Measurements from ENCODE around the gene LAT. TPM values are rescaled to one million over a fixed set of nuclear protein-coding genes. Genes with fewer than 3 reads are reported as not detected.
"Not testable (repeated sequence)": the region's sequence is repeated elsewhere in the genome, so short reads cannot be mapped to it uniquely, and the experiment has no call there.

Gene LAT
- total RNA-seq, 2 donors from 2014 or later, result 4.5 to 6.1 TPM

DNA sequence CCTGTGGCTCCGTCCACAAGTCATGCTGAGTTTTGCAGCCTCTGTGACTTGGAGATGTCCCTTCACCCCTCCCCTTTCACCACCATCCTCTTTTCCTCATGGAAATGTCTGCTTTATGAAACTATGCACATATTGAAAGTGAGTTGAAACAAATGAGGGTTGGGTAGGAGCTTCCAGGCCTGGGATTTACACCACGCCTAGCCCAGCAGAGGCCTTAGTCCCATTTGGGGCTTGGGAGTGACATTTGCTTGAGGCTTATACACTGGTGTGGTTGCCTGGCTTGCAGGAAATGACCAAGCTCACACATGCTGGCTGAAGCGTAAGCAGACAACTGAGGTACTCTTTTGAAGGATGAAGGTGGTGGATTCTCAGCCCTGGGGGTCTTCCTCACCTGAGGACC, 20.8 kb upstream of the LAT start:
- Histone ChIP-seq H3K27me3 (ENCODE audit: control insufficient read depth, insufficient read depth, low read length, poor library complexity, severe bottlenecking) (no peaks in the 10 kb centered on the region), H3K4me3 (ENCODE audit: low read length) (no peak overlapping the region), H3K4me1 (ENCODE audit: control insufficient read depth, insufficient read depth, low read length) (no peaks in the 10 kb centered on the region), H3K36me3 (ENCODE audit: control insufficient read depth, insufficient read depth, low read length) (peaks cover 65% of the 10 kb centered on the region), H3K27ac (ENCODE audit: low read depth, low read length) (no peak overlapping the region), H3K9me3 (ENCODE audit: control insufficient read depth, low read length) (no peaks in the 10 kb centered on the region), H3K9ac (ENCODE audit: extremely low read depth, low read length, poor library complexity, severe bottlenecking) (no peak overlapping the region)
- Mint-ChIP-seq H3K27ac (no peak overlapping the region), H3K27me3 (ENCODE audit: insufficient read depth) (no peaks in the 10 kb centered on the region), H3K4me1 (no peaks in the 10 kb centered on the region), H3K9me3 (no peaks in the 10 kb centered on the region), H3K4me3 (no peak overlapping the region), H3K36me3 (ENCODE audit: low read depth) (peaks cover 57% of the 10 kb centered on the region)
- TF ChIP-seq, protein P1, sequence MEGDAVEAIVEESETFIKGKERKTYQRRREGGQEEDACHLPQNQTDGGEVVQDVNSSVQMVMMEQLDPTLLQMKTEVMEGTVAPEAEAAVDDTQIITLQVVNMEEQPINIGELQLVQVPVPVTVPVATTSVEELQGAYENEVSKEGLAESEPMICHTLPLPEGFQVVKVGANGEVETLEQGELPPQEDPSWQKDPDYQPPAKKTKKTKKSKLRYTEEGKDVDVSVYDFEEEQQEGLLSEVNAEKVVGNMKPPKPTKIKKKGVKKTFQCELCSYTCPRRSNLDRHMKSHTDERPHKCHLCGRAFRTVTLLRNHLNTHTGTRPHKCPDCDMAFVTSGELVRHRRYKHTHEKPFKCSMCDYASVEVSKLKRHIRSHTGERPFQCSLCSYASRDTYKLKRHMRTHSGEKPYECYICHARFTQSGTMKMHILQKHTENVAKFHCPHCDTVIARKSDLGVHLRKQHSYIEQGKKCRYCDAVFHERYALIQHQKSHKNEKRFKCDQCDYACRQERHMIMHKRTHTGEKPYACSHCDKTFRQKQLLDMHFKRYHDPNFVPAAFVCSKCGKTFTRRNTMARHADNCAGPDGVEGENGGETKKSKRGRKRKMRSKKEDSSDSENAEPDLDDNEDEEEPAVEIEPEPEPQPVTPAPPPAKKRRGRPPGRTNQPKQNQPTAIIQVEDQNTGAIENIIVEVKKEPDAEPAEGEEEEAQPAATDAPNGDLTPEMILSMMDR (conservative IDR thresholded peaks at IDR 0.05), result no peak
- DNase-seq, result no peak
- 96 to 100% methylated on average over 1 to 2 of the region's 3 CpGs for WGBS, 2 experiments (ENCODE audit: insufficient coverage in 1 of 2, insufficient read length in 1 of 2)

DNA sequence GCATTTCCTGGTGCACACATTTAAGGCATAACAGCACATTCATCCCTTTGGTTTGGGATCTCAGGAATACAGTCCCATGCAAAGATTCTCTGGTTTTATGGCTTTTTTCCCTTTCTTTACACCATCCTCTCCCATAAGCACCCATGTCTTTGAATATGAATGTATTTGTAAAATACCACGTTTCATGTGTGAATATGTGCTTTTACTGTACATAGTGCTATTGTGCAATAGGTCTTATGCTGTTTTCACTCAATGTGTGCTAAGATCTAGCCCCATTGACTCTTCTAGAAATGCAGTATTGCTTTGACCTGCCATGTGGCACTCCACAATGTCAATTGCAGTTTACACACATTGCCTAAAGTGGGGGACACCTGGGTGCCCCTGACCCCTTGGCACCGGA, 20.4 kb upstream of the LAT start:
- TF ChIP-seq, protein P1 (conservative IDR thresholded peaks at IDR 0.05), result no peak

DNA sequence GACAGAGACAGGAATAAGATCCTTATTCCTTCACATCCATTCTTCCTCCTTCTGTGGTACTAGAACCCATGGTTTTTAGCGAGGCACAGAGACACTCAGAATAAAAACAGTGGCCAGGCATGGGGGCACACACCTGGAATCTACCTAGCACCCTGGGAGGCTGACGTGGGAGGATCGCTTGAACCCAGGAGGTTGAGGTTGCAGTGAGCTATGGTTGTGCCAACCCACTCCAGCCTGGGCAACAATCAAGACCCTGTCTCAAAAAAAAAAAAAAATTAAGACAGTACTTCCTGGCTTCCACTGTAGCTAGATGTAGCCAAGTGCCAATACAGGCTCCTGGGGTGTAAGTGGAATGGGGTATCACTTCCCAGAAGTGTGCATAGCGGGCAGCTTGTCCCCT, 17.7 kb upstream of the LAT start:
- DNase-seq, result no peak
- no peaks in the 10 kb centered on the region for H3K27me3 ChIP-seq (ENCODE audit: control insufficient read depth, insufficient read depth, low read length, poor library complexity, severe bottlenecking)
- H3K9me3 Mint-ChIP-seq, result no peaks in the 10 kb centered on the region
- TF ChIP-seq, protein P1 (conservative IDR thresholded peaks at IDR 0.05), result no peak
- 88 to 95% methylated on average over 2 to 4 of the region's 4 CpGs for WGBS, 2 experiments (ENCODE audit: insufficient coverage in 1 of 2, insufficient read length in 1 of 2)
- H3K4me1 Mint-ChIP-seq, result no peaks in the 10 kb centered on the region
- no peak overlapping the region for H3K4me3 ChIP-seq (ENCODE audit: low read length)
- H3K4me3 Mint-ChIP-seq, result no peak overlapping the region
- no peaks in the 10 kb centered on the region for H3K4me1 ChIP-seq (ENCODE audit: control insufficient read depth, insufficient read depth, low read length)
- H3K36me3 ChIP-seq (ENCODE audit: control insufficient read depth, insufficient read depth, low read length), result peaks cover 38% of the 10 kb centered on the region
- no peaks in the 10 kb centered on the region for H3K27me3 Mint-ChIP-seq (ENCODE audit: insufficient read depth)
- H3K27ac Mint-ChIP-seq, result no peak overlapping the region
- H3K27ac ChIP-seq (ENCODE audit: low read depth, low read length), result no peak overlapping the region
- peaks cover 33% of the 10 kb centered on the region for H3K36me3 Mint-ChIP-seq (ENCODE audit: low read depth)
- H3K9ac ChIP-seq (ENCODE audit: extremely low read depth, low read length, poor library complexity, severe bottlenecking), result no peak overlapping the region
- H3K9me3 ChIP-seq (ENCODE audit: control insufficient read depth, low read length), result no peaks in the 10 kb centered on the region

More for the DNA sequence above, 20.4 kb upstream of the LAT start:
- H3K36me3 ChIP-seq (ENCODE audit: control insufficient read depth, insufficient read depth, low read length), result peaks cover 61% of the 10 kb centered on the region
- 93 to 94% methylated on average over 2 of the region's 2 CpGs for WGBS, 2 experiments (ENCODE audit: insufficient coverage in 1 of 2, insufficient read length in 1 of 2)
- no peaks in the 10 kb centered on the region for H3K9me3 ChIP-seq (ENCODE audit: control insufficient read depth, low read length)
- H3K4me1 ChIP-seq (ENCODE audit: control insufficient read depth, insufficient read depth, low read length), result no peaks in the 10 kb centered on the region
- H3K27me3 ChIP-seq (ENCODE audit: control insufficient read depth, insufficient read depth, low read length, poor library complexity, severe bottlenecking), result no peaks in the 10 kb centered on the region
- H3K4me3 ChIP-seq (ENCODE audit: low read length), result no peak overlapping the region
- Mint-ChIP-seq H3K9me3 (no peaks in the 10 kb centered on the region), H3K4me1 (no peaks in the 10 kb centered on the region), H3K27ac (no peak overlapping the region), H3K27me3 (ENCODE audit: insufficient read depth) (no peaks in the 10 kb centered on the region), H3K4me3 (no peak overlapping the region), H3K36me3 (ENCODE audit: low read depth) (peaks cover 53% of the 10 kb centered on the region)
- H3K27ac ChIP-seq (ENCODE audit: low read depth, low read length), result no peak overlapping the region
- DNase-seq, result no peak
- no peak overlapping the region for H3K9ac ChIP-seq (ENCODE audit: extremely low read depth, low read length, poor library complexity, severe bottlenecking)

DNA sequence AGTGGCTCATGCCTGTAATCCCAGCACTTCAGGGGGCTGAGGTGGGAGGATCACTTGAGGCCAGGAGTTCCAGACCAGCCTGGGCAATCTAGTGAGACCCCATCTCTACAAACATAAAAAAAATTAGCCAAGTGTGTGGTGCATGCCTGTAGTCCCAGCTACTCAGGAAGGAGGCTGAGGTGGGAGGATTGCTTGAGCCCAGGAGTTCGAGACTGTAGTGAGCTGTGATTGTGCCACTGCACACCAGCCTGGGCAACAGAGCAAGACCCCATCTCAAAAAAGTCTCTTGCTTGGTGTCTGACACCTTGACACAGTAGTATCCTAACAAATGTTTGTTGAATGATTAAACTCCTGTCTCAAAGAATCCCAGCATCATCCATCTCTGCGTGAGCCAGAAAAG, 15.2 kb upstream of the LAT start:
- not testable (repeated sequence) for H3K27ac Mint-ChIP-seq; H3K27ac ChIP-seq (ENCODE audit: low read depth, low read length); H3K4me1 Mint-ChIP-seq; H3K4me3 Mint-ChIP-seq; H3K4me3 ChIP-seq (ENCODE audit: low read length); DNase-seq; H3K9me3 Mint-ChIP-seq; H3K4me1 ChIP-seq (ENCODE audit: control insufficient read depth, insufficient read depth, low read length); H3K9me3 ChIP-seq (ENCODE audit: control insufficient read depth, low read length); H3K9ac ChIP-seq (ENCODE audit: extremely low read depth, low read length, poor library complexity, severe bottlenecking); H3K27me3 Mint-ChIP-seq (ENCODE audit: insufficient read depth); H3K27me3 ChIP-seq (ENCODE audit: control insufficient read depth, insufficient read depth, low read length, poor library complexity, severe bottlenecking)
- WGBS, 2 experiments (ENCODE audit: insufficient coverage in 1 of 2, insufficient read length in 1 of 2), result 90% methylated on average over 1 to 2 of the region's 2 CpGs
- H3K36me3 Mint-ChIP-seq (ENCODE audit: low read depth), result peaks cover 11% of the 10 kb centered on the region
- H3K36me3 ChIP-seq (ENCODE audit: control insufficient read depth, insufficient read depth, low read length), result peaks cover 13% of the 10 kb centered on the region

All from endodermal cell (in vitro differentiated cells).